ENCODE measurements around the gene ENC1. TPM values are rescaled to one million over a fixed set of nuclear protein-coding genes. Genes with fewer than 3 reads are reported as not detected.

The ENC1 gene
- 10 to 100 TPM; 34.6 to 51.3 TPM for total RNA-seq
- polyA plus RNA-seq (ENCODE audit: insufficient read length in 6 of 6): 100 to 1,000 TPM; 134 to 265 (median 197) TPM
- long read RNA-seq, donor 1, full-length matches to known transcripts: 25 of 142 reads
- long read RNA-seq, donor 1, partial matches to known transcripts: 117 of 142 reads
- long read RNA-seq, donor 1, other reads (novel, unspliced or antisense): 0 of 142 reads
- long read RNA-seq, donor 2, full-length matches to known transcripts: 29 of 102 reads
- long read RNA-seq, donor 2, partial matches to known transcripts: 73 of 102 reads
- long read RNA-seq, donor 2, other reads (novel, unspliced or antisense): 0 of 102 reads
- long read RNA-seq, donor 3, full-length matches to known transcripts: 17 of 43 reads
- long read RNA-seq, donor 3, partial matches to known transcripts: 26 of 43 reads
- long read RNA-seq, donor 3, other reads (novel, unspliced or antisense): 0 of 43 reads
- long read RNA-seq, donor 4, full-length matches to known transcripts: 16 of 20 reads
- long read RNA-seq, donor 4, partial matches to known transcripts: 1 of 20 reads
- long read RNA-seq, donor 4, other reads (novel, unspliced or antisense): 3 of 20 reads
- long read RNA-seq, donor 5, full-length matches to known transcripts: 29 of 80 reads
- long read RNA-seq, donor 5, partial matches to known transcripts: 51 of 80 reads
- long read RNA-seq, donor 5, other reads (novel, unspliced or antisense): 0 of 80 reads
- long read RNA-seq, donor 6, full-length matches to known transcripts: 15 of 59 reads
- long read RNA-seq, donor 6, partial matches to known transcripts: 44 of 59 reads
- long read RNA-seq, donor 6, other reads (novel, unspliced or antisense): 0 of 59 reads
- long read RNA-seq, donor 7, full-length matches to known transcripts: 15 of 23 reads
- long read RNA-seq, donor 7, partial matches to known transcripts: 8 of 23 reads
- long read RNA-seq, donor 7, other reads (novel, unspliced or antisense): 0 of 23 reads
- long read RNA-seq, donor 8, full-length matches to known transcripts: 22 of 85 reads
- long read RNA-seq, donor 8, partial matches to known transcripts: 63 of 85 reads
- long read RNA-seq, donor 8, other reads (novel, unspliced or antisense): 0 of 85 reads
- long read RNA-seq, donor 9: 0 reads
- long read RNA-seq, donor 10, full-length matches to known transcripts: 2 of 2 reads
- long read RNA-seq, donor 10, partial matches to known transcripts: 0 of 2 reads
- long read RNA-seq, donor 10, other reads (novel, unspliced or antisense): 0 of 2 reads
- long read RNA-seq, donor 11, full-length matches to known transcripts: 71 of 198 reads
- long read RNA-seq, donor 11, partial matches to known transcripts: 127 of 198 reads
- long read RNA-seq, donor 11, other reads (novel, unspliced or antisense): 0 of 198 reads
- long read RNA-seq, donor 12, full-length matches to known transcripts: 23 of 86 reads
- long read RNA-seq, donor 12, partial matches to known transcripts: 63 of 86 reads
- long read RNA-seq, donor 12, other reads (novel, unspliced or antisense): 0 of 86 reads

- H3K27me3 ChIP-seq: no peaks in the 10 kb centered on the region
- H3K4me3 ChIP-seq: peak within 1 kb of the TSS; percentile 84 to 86
- peak; percentile 91 to 98 (median 94) for DNase-seq
- peak within 1 kb of the TSS; percentile 97 for H3K27ac ChIP-seq
- H3K36me3 ChIP-seq: peaks cover 0 to 8% of the 10 kb centered on the region in 2 donors
- H3K9me3 ChIP-seq: no peaks in the 10 kb centered on the region
- intact Hi-C loops (cut with DNase I): no loop called here
- TF ChIP-seq CTCF (IDR thresholded peaks at IDR 0.05): peak; percentile 40 to 72
- peaks cover 19 to 78% of the 10 kb centered on the region in 2 donors for H3K4me1 ChIP-seq
- peak; percentile 82 for ATAC-seq
These were observed at the start of gene ENC1 for GRCh38 chr5:74640450-74640953. Gene ENC1, minus strand, starts transcription at chr5:74640728. Its CDS starts 4,243 bp downstream, at chr5:74636485.

DNA sequence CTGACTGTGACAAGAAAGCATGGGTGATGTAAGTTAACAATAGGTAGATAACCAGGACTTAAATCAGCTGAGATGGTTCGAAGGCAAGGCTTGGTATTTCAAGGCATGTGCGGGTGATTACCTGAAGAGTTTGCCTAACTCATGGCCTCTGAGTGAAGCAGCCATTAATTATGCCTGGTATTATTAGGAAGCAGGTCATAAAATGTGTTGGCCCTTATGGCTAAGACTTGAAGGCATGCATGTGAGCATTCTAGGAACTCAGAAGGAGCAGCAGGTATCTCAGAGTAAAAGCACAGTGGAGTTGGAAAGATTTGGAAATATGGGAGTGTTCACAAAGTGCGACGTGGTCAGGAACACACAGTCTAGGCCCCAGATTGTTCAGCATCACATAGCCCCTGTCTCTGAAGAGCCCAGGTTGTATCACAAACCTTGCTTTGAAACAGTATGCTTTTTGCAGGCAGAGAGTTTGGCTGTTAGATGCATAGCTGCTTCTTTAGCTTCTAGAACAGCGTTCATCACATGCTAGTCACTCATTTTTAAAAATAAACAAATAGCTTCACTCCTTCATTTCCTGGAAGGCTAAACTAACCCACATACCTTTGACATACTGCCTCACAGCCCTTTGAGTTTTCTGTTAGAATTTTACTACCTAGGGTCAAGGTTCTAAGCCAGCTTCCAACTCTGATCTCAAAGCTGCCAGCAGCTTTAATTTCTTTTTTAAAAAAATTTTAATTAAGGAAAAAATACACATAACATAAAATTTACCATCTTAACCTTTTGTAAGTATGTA, 46.6 kb upstream of the ENC1 start:
- Histone ChIP-seq H3K4me3 (peak overlapping the region in 1 of 2 donors; percentile 75), H3K27ac (no peak overlapping the region), H3K9me3 (no peaks in the 10 kb centered on the region), H3K36me3 (peaks cover 0 to 37% of the 10 kb centered on the region in 2 donors), H3K4me1 (peaks cover 12 to 24% of the 10 kb centered on the region in 2 donors), H3K27me3 (no peaks in the 10 kb centered on the region)
- DNase-seq: no peak
- TF ChIP-seq CTCF (IDR thresholded peaks at IDR 0.05): no peak
- no peak for ATAC-seq
- intact Hi-C loops (cut with DNase I): no loop called here

GRCh38 chr5:74685979-74686631, 45.6 kb upstream of the ENC1 start:
- no peak for TF ChIP-seq CTCF (IDR thresholded peaks at IDR 0.05)
- Histone ChIP-seq H3K27ac (peak overlapping the region in 1 of 2 donors; percentile 96), H3K4me1 (peaks cover 12 to 24% of the 10 kb centered on the region in 2 donors), H3K4me3 (peak overlapping the region; percentile 75 to 97), H3K27me3 (no peaks in the 10 kb centered on the region), H3K9me3 (no peaks in the 10 kb centered on the region), H3K36me3 (peaks cover 0 to 26% of the 10 kb centered on the region in 2 donors)
- intact Hi-C loops (cut with DNase I): no loop called here
- ATAC-seq: peak; percentile 38
- peak in 2 of 4 donors; percentile 11 to 41 for DNase-seq

Data from left lung (tissue), 14 donors.